CD4-positive, alpha-beta T cell treated with Interleukin-4 for 4 hours (primary cell): ENCODE measurements around the gene C3.
A peak's percentile ranks its signal among the peaks of the same experiment; 100 is the strongest.
"Not testable (repeated sequence)": the region's sequence is repeated elsewhere in the genome, so short reads cannot be mapped to it uniquely, and the experiment has no call there.

ENCODE experiments used
- DNase-seq: peaks from one replicate; pipeline ENCODE4 v3.0.0-alpha.2; 2020

Gene C3

GRCh38 chr19:6654347-6655310 lies 65.8 kb downstream of the C3 start:
- peak; percentile 57 for DNase-seq

GRCh38 chr19:6652805-6653094 lies 67.7 kb downstream of the C3 start:
- no peak for DNase-seq

- DNase-seq = no peak
These were observed 68.3 kb downstream of the C3 start for GRCh38 chr19:6651965-6652804.

- no peak for DNase-seq
These were observed 71.3 kb downstream of the C3 start for GRCh38 chr19:6649185-6649584.

- no peak for DNase-seq
These were observed 72.2 kb downstream of the C3 start for GRCh38 chr19:6648141-6648715.

GRCh38 chr19:6644796-6645195 lies 75.7 kb downstream of the C3 start:
- DNase-seq = no peak

- not testable (repeated sequence) for DNase-seq
These were observed 80.1 kb downstream of the C3 start for GRCh38 chr19:6640333-6640732.

- DNase-seq = peak; percentile 44
These were observed 81.0 kb downstream of the C3 start for GRCh38 chr19:6639439-6639838.

- DNase-seq = not testable (repeated sequence)
These were observed 87.0 kb downstream of the C3 start for GRCh38 chr19:6633456-6633813.

GRCh38 chr19:6632747-6633455 lies 87.5 kb downstream of the C3 start:
- peak; percentile 34 for DNase-seq

- DNase-seq = peak; percentile 88
These were observed 88.3 kb downstream of the C3 start for GRCh38 chr19:6632002-6632621.
